A673 (cell line): ENCODE results near the gene PMFBP1.

Experiments used
- CTCF ChIP-seq: fragments of 300-800, 200-600 bp; sonication (generic); conservative IDR thresholded peaks from 2 replicates; pipeline ENCODE4 v1.5.1; 2017; ENCODE audit warnings: low read depth, mild to moderate bottlenecking, antibody characterized with exemption, low read length, moderate library complexity, mixed read lengths
- EZH2 ChIP-seq: fragments of 200-600 bp; sonication (generic); IDR thresholded peaks from 2 replicates; pipeline ENCODE4 v1.6.1; 2017; ENCODE audit warnings: borderline replicate concordance, low read depth, mild to moderate bottlenecking, mixed read lengths, antibody characterized with exemption, low read length; ENCODE audit not compliant: poor library complexity, severe bottlenecking

- TF ChIP-seq EZH2 = no peak
- no peak for TF ChIP-seq CTCF
Observed at GRCh38 chr16:72159801-72160200, 12.2 kb downstream of the PMFBP1 start.
